ENCODE measurements around the gene C10orf90.

C10orf90 gene

DNA sequence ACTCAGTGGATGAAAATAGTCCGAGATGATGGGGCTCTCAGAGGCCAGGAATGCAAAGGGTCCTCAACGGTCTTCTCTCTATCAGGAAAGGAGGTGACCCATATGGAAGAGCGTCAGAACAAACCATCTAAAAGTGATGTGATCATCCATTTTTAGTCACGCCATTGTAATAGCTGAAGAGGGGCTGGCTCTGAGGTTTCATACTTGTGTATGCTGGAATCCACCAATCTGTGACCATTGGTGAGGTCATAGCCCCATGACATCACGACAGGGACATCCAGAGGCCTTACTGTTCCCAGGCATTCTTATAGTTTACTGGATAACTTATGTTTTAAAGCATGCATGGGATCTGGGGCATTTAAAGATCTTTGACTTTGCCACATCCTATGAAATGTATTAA is 83.6 kb downstream of the C10orf90 start:
- no peak for DNase-seq (ENCODE audit: extremely low read depth, low read depth)
- TF ChIP-seq CTCF (IDR thresholded peaks at IDR 0.05; ENCODE audit: low read depth, low read length) = no peak

- TF ChIP-seq CTCF (IDR thresholded peaks at IDR 0.05; ENCODE audit: low read depth, low read length) = no peak
- no peak for DNase-seq (ENCODE audit: extremely low read depth, low read depth)
These were observed 84.4 kb downstream of the C10orf90 start for GRCh38 chr10:126586128-126586527.

DNA sequence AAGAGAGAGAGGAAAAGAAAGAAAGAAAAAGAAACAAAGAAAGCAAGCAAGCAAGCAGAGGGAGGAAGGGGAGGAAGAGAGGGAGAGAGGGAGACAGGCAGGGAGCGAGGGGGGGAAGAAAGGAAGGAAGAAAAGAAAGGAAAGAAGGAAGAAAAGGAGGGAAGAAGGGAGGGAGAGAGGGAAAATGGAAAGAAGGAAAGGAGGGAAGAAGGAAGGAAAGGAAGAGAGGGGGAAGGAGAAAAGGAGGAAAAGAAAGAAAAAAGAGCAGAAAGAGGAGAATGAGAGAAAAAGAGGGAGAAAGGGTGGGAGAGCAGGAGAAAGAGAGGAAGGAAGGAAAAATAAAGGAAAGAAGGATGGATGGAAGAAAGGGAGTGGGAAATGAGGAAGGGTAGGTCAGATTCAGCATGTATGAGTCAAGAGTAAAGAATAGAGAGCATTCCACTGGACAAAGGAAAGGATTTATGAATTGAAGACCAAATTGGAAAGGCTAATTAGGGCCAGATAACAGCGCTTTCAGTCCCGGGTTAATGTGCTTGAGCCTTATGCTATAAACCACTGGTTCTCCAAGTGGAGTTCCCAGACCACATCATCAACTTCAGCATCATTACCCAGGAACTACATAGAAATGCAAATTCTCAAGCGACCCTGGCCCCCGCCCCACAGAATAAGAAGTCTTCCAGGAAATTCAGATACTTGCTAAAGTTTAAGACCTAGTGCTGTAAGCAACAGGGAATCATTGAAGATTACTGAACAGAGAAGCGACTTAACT is 85.1 kb downstream of the C10orf90 start:
- no peak for TF ChIP-seq CTCF (IDR thresholded peaks at IDR 0.05; ENCODE audit: low read depth, low read length)

GRCh38 chr10:126584836-126585235 is 85.7 kb downstream of the C10orf90 start:
- no peak for DNase-seq (ENCODE audit: extremely low read depth, low read depth)
- no peak for TF ChIP-seq CTCF (IDR thresholded peaks at IDR 0.05; ENCODE audit: low read depth, low read length)

More for the DNA sequence above, 85.1 kb downstream of the C10orf90 start:
- DNase-seq (ENCODE audit: extremely low read depth, low read depth) = no peak

DNA sequence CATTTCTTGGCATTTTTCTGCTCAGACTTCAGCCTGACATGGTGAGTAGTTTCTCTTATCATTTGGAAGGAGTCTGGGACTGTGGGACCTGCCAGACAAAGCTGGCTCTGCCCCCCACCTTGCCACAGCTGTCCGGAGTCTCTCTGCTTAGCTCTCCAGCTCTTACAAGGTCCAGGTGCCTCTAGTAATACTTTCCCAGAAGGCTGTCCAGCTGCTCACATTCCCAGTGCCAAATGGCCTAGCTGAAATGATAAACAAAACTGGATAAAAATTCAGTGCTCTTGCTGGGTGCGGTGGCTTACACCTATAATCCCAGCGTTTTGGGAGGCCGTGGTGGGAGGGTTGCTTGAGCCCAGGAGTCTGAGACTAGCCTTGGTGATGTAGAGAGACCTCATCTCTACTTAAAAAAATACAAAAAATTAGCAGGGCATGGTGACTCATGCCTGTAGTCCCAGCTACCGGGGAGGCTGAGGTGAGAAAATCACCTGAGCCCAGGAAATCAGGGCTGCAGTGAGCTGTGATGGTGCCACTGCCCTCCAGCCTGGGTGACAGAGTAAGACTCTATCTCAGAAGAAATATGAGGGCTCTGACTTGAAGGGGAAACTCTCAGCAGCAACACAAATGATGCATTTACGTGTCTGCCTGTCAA is 86.8 kb downstream of the C10orf90 start:
- no peak for TF ChIP-seq CTCF (IDR thresholded peaks at IDR 0.05; ENCODE audit: low read depth, low read length)
- no peak for DNase-seq (ENCODE audit: extremely low read depth, low read depth)

DNA sequence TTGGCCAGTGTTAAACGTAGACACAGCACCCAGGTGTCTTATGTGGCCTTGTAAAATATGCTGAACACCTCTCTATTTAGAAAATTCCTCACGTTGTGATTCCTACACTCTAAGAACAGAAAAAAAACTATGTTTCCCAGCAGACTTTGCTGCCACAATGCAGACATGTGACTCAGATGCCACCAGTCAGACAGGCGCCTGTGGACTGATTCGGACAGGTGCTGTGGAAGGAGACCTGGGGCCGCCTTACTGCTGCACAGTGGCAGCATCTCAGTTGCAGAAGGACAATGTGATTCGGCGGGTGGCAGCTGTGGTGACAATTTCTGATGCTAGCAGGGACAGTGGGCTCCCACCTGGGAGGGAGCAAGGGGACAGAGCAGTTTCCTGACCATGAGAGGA is 88.8 kb downstream of the C10orf90 start:
- TF ChIP-seq CTCF (IDR thresholded peaks at IDR 0.05; ENCODE audit: low read depth, low read length) = no peak
- DNase-seq (ENCODE audit: extremely low read depth, low read depth) = no peak

DNA sequence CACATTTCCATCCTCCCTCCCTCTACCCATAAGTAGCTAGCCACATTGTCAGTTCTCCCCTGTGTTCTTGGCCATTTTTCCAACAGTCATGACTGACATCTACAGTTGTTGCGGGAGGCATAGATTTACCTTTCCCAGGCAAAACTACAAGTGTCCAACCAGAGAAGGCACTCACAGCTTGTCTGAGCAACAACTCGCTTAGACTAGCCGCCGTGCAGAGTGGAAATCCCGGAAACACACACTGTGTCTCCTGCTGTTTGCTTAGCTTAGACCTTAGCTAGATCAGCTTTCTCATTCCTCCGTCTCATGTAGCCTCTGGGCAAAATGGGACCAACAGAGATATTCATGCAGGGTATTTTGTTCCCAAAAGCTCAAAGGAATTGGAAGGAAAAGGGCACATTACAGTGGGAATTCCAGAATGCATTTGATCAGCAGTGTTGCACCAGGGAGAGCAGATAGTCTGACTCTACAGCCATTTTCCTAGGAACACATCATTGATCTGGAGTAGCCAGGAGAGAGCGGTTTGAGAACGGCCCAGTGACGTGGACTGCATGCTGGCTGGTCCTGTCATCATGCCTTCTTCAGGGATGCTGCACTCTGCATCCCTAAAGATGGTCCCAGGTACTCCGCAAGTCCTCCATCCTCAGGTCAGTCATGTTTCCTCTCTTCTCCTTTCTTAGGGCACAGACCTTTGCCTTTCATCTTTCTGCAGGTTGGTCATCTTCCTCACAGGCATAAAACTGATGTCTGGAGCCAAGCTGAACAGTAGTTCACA is 89.4 kb downstream of the C10orf90 start:
- TF ChIP-seq CTCF (IDR thresholded peaks at IDR 0.05; ENCODE audit: low read depth, low read length) = no peak
- DNase-seq (ENCODE audit: extremely low read depth, low read depth) = no peak
